MM.1S (cell line): ENCODE measurements around the gene OTOA.

ENCODE experiments used
- CTCF ChIP-seq: fragments of 300-600 bp; sonication (generic); IDR thresholded peaks from 2 replicates; pipeline ENCODE4 v1.5.1; 2016; ENCODE audit warnings: antibody characterized with exemption, low read length, mixed read lengths
- EZH2 ChIP-seq: fragments of 300-600 bp; sonication (generic); optimal IDR thresholded peaks from 2 replicates; pipeline ENCODE3; 2017; ENCODE audit warnings: low read depth, mild to moderate bottlenecking, antibody characterized with exemption, low read length, mixed read lengths
- EZH2phosphoT487 ChIP-seq: fragments of 300-600 bp; sonication (generic); IDR thresholded peaks from 2 replicates; pipeline ENCODE4 v1.6.1; 2018; ENCODE audit warnings: antibody characterized with exemption, low read length

DNA sequence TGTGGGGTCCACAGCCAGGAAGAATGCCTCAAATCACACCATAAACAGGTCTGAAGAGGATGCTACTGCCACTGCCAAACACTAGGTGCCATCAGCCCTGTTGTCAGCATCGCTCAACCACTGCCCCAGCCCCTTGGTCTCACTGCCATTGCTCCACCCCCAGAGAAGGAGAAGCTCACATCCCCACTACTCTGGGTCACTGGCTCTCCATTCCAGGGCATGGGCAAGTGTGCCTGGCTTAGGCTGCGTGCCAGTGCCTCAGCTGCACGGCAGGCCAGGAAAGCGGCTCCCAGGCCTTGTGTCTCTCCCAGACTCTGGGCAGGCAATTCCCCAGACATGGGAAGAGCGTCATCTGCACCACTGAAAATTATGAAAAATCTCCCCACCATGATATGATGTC is 10.2 kb upstream of the OTOA start:
- TF ChIP-seq CTCF (no peak), EZH2 (no peak), EZH2phosphoT487 (no peak)
